H1 (cell line): Measurements from ENCODE around the gene GPN2. TPM values are rescaled to one million over a fixed set of nuclear protein-coding genes. Genes with fewer than 3 reads are reported as not detected.

Experiments
- CTCF ChIA-PET: fragments of 300-600 bp; sonication (Branson Sonifier 250); formaldehyde crosslinking; loops from one replicate; lab custom pipeline; 2021; ENCODE audit not compliant: partially characterized antibody; lab: Charles Lee
- POLR2A ChIA-PET: fragments of 300-600 bp; sonication (Branson Sonifier 250); formaldehyde crosslinking; loops from one replicate; lab custom pipeline; 2021; ENCODE audit warnings: inconsistent platforms; ENCODE audit not compliant: partially characterized antibody; lab: Charles Lee
- DNase-seq, 2 experiments: peaks; one replicate each; pipeline versions ENCODE4 v3.0.0 to v3.0.0-alpha.2; 2010 to 2022; ENCODE audit warnings: low spot score in 2 of 2, low read depth in 1 of 2, mixed read lengths in 1 of 2
- FAIRE-seq: peaks from 2 replicates; lab custom pipeline; 2011; peaks lifted over from hg19 to GRCh38; lab: Jason Lieb, UNC
- H2AFZ ChIP-seq: 2 replicates; pipeline ENCODE4 v1.8.1; 2012; ENCODE audit warnings: low read length, inconsistent platforms
- H2AK5ac ChIP-seq: 2 replicates; pipeline ENCODE4 v1.6.1; 2013; ENCODE audit warnings: low read depth, low read length
- H2BK120ac ChIP-seq: replicated peaks from 2 replicates; pipeline ENCODE3; 2013; ENCODE audit warnings: low read depth, low read length, inconsistent platforms
- H2BK12ac ChIP-seq: 2 replicates; pipeline ENCODE4 v1.6.1; 2013; ENCODE audit warnings: low read depth, low read length
- H2BK15ac ChIP-seq: 2 replicates; pipeline ENCODE4 v1.6.1; 2013; ENCODE audit warnings: low read length
- H2BK20ac ChIP-seq: 2 replicates; pipeline ENCODE4 v1.6.1; 2013; ENCODE audit warnings: low read length
- H2BK5ac ChIP-seq: 2 replicates; pipeline ENCODE4 v1.6.1; 2013; ENCODE audit warnings: low read depth, low read length
- H3K14ac ChIP-seq: 2 replicates; pipeline ENCODE4 v1.6.1; 2013; ENCODE audit warnings: inconsistent platforms; ENCODE audit not compliant: insufficient read length
- H3K18ac ChIP-seq: 2 replicates; pipeline ENCODE4 v1.6.1; 2013; ENCODE audit warnings: low read length; ENCODE audit errors: extremely low read depth
- H3K23ac ChIP-seq: 2 replicates; pipeline ENCODE4 v1.6.1; 2013; ENCODE audit warnings: inconsistent platforms; ENCODE audit not compliant: insufficient read length
- H3K23me2 ChIP-seq: 2 replicates; pipeline ENCODE4 v1.6.1; 2013; ENCODE audit warnings: low read depth, low read length
- H3K27ac ChIP-seq: 2 replicates; pipeline ENCODE4 v1.6.1; 2011; ENCODE audit warnings: low read depth, low read length, inconsistent platforms
- H3K27me3 ChIP-seq, 4 experiments: replicated peaks in 1 of 4; 1 replicate in 1 of 4; 2 replicates in 3 of 4; pipeline versions ENCODE4 v1.6.1 to v1.8.1; 2011 to 2013; ENCODE audit warnings: low read length in 3 of 4, mild to moderate bottlenecking in 3 of 4, inconsistent platforms in 2 of 4, mixed read lengths in 2 of 4, moderate library complexity in 1 of 4; ENCODE audit not compliant: control insufficient read depth in 3 of 4, insufficient read depth in 3 of 4; ENCODE audit errors: extremely low read depth in 1 of 4
- H3K36me3 ChIP-seq, 4 experiments: 2 replicates each; pipeline versions ENCODE4 v1.6.1 to v1.8.1; 2011 to 2013; ENCODE audit warnings: mild to moderate bottlenecking in 4 of 4, low read length in 3 of 4, moderate library complexity in 2 of 4, control low read depth in 1 of 4, inconsistent platforms in 1 of 4; ENCODE audit not compliant: insufficient read depth in 4 of 4, control insufficient read depth in 2 of 4
- H3K4ac ChIP-seq: replicated peaks from 2 replicates; pipeline ENCODE3; 2013; ENCODE audit warnings: low read length, low read depth, mixed read lengths, inconsistent platforms; ENCODE audit not compliant: insufficient read length
- H3K4me1 ChIP-seq, 4 experiments: replicated peaks in 1 of 4; 1 replicate in 1 of 4; 2 replicates in 3 of 4; pipeline versions ENCODE4 v1.6.1 to v1.8.1; 2011 to 2013; ENCODE audit warnings: low read length in 3 of 4, inconsistent platforms in 2 of 4, mixed read lengths in 1 of 4; ENCODE audit not compliant: insufficient read depth in 4 of 4, control insufficient read depth in 3 of 4
- H3K4me2 ChIP-seq, 2 experiments: 2 replicates each; pipeline versions ENCODE4 v1.6.1 to v1.8.1; 2011 to 2013; ENCODE audit warnings: low read depth in 2 of 2, low read length in 2 of 2, control low read depth in 1 of 2, inconsistent platforms in 1 of 2, mild to moderate bottlenecking in 1 of 2; ENCODE audit not compliant: insufficient read depth in 1 of 2
- H3K4me3 ChIP-seq, 4 experiments: fragments of 200-600, 300-600 bp in 1 of 4; sonication (generic), shearing (Covaris generic), sonication (Bioruptor Twin) in 1 of 4; 2 replicates each; pipeline versions ENCODE4 v1.5.1 to v1.8.1; 2011 to 2016; ENCODE audit warnings: low read length in 4 of 4, low read depth in 3 of 4, control low read depth in 2 of 4, inconsistent platforms in 2 of 4, mild to moderate bottlenecking in 2 of 4, mixed read lengths in 1 of 4, moderate library complexity in 1 of 4; ENCODE audit not compliant: insufficient read depth in 2 of 4; ENCODE audit errors: extremely low read depth in 1 of 4
- H3K56ac ChIP-seq: replicated peaks from 2 replicates; pipeline ENCODE3; 2013; ENCODE audit warnings: low read depth, mild to moderate bottlenecking, mixed read lengths, low read length, inconsistent platforms; ENCODE audit not compliant: insufficient read length
- H3K79me1 ChIP-seq: 2 replicates; pipeline ENCODE4 v1.6.1; 2013; ENCODE audit warnings: low read depth, low read length, control low read depth
- H3K79me2 ChIP-seq, 2 experiments: 2 replicates each; pipeline versions ENCODE4 v1.6.1 to v1.8.1; 2012 to 2013; ENCODE audit warnings: low read length in 2 of 2, mild to moderate bottlenecking in 2 of 2, inconsistent platforms in 1 of 2; ENCODE audit not compliant: insufficient read depth in 2 of 2, control insufficient read depth in 1 of 2
- H3K9ac ChIP-seq, 4 experiments: replicated peaks in 1 of 4; 1 replicate in 1 of 4; 2 replicates in 3 of 4; pipeline versions ENCODE4 v1.6.1 to v1.8.1; 2011 to 2013; ENCODE audit warnings: low read depth in 3 of 4, low read length in 3 of 4, control low read depth in 2 of 4, mild to moderate bottlenecking in 2 of 4, moderate library complexity in 2 of 4, inconsistent platforms in 1 of 4; ENCODE audit errors: extremely low read depth in 1 of 4
- H3K9me3 ChIP-seq, 2 experiments: 2 replicates each; pipeline versions ENCODE4 v1.6.1 to v1.8.1; 2012 to 2013; ENCODE audit warnings: mild to moderate bottlenecking in 2 of 2, moderate library complexity in 2 of 2, control low read depth in 1 of 2, inconsistent platforms in 1 of 2, low read depth in 1 of 2, low read length in 1 of 2, mixed read lengths in 1 of 2; ENCODE audit not compliant: insufficient read depth in 2 of 2
- H4K20me1 ChIP-seq, 2 experiments: replicated peaks in 1 of 2; 2 replicates each; pipeline versions ENCODE3 to v1.8.1; 2011 to 2013; ENCODE audit warnings: inconsistent platforms in 2 of 2, low read length in 2 of 2, mild to moderate bottlenecking in 1 of 2; ENCODE audit not compliant: insufficient read depth in 2 of 2, control insufficient read depth in 1 of 2
- H4K5ac ChIP-seq: 2 replicates; pipeline ENCODE4 v1.6.1; 2013; ENCODE audit warnings: low read length, low read depth, mixed read lengths, inconsistent platforms; ENCODE audit not compliant: insufficient read length
- H4K8ac ChIP-seq: 2 replicates; pipeline ENCODE4 v1.8.0; 2013; ENCODE audit warnings: mild to moderate bottlenecking, moderate library complexity, low read length, inconsistent platforms; ENCODE audit not compliant: insufficient read depth; ENCODE audit errors: extremely low read depth
- H4K91ac ChIP-seq: replicated peaks from 2 replicates; pipeline ENCODE3; 2013; ENCODE audit warnings: low read length, mixed read lengths, inconsistent platforms; ENCODE audit not compliant: insufficient read length
- ATF3 ChIP-seq: IDR thresholded peaks from 2 replicates; pipeline ENCODE4 v1.6.1; 2011; ENCODE audit warnings: low read depth, mild to moderate bottlenecking, low read length; ENCODE audit not compliant: insufficient read depth
- CTCF ChIP-seq, 3 experiments: IDR thresholded peaks; 1 replicate in 2 of 3; 2 replicates in 1 of 3; pipeline versions ENCODE4 v1.5.1 to v1.6.1; 2011; ENCODE audit warnings: low read length in 3 of 3, mild to moderate bottlenecking in 3 of 3, inconsistent platforms in 2 of 3, low read depth in 1 of 3, moderate library complexity in 1 of 3; ENCODE audit not compliant: insufficient read depth in 1 of 3; ENCODE audit errors: control extremely low read depth in 1 of 3
- EP300 ChIP-seq, 2 experiments: IDR thresholded peaks; 1 replicate in 1 of 2; 2 replicates in 1 of 2; pipeline ENCODE4 v1.6.1; 2011 to 2012; ENCODE audit warnings: low read depth in 2 of 2, low read length in 2 of 2, mild to moderate bottlenecking in 2 of 2, borderline replicate concordance in 1 of 2, inconsistent platforms in 1 of 2, moderate library complexity in 1 of 2
- RBBP5 ChIP-seq: IDR thresholded peaks from 2 replicates; pipeline ENCODE4 v1.7.1; 2012; ENCODE audit warnings: low read depth, mild to moderate bottlenecking, inconsistent platforms, low read length, moderate library complexity, borderline replicate concordance
- SAP30 ChIP-seq: fragments of 300-600 bp; sonication (generic); IDR thresholded peaks from 2 replicates; pipeline ENCODE4 v1.7.1; 2012; ENCODE audit warnings: low read length, moderate library complexity, mild to moderate bottlenecking, inconsistent platforms; ENCODE audit not compliant: insufficient read depth, insufficient replicate concordance
- TEAD4 ChIP-seq: IDR thresholded peaks from 2 replicates; pipeline ENCODE4 v1.6.1; 2012; ENCODE audit warnings: low read depth, low read length, inconsistent platforms, mixed read lengths
- USF2 ChIP-seq: IDR thresholded peaks from 2 replicates; pipeline ENCODE4 v1.6.1; 2011; ENCODE audit warnings: low read length, improper control_type of control experiment
- ZNF274 ChIP-seq: IDR thresholded peaks from 2 replicates; pipeline ENCODE4 v1.7.0; 2012; ENCODE audit warnings: low read length, borderline replicate concordance; ENCODE audit errors: extremely low read depth
- WGBS, 2 experiments: shearing (Covaris generic) in 1 of 2; methylation state at CpG; one replicate each; pipeline versions ENCODE4 v1.1.6 to v1.1.7; 2013 to 2015; ENCODE audit warnings: low lambda C conversion rate in 2 of 2, mixed read lengths in 2 of 2, inconsistent platforms in 1 of 2, low coverage in 1 of 2, missing lambda C conversion rate in 1 of 2; ENCODE audit not compliant: insufficient replicate concordance in 2 of 2, insufficient coverage in 1 of 2, insufficient read length in 1 of 2; ENCODE audit errors: extremely low coverage in 1 of 2, missing lambda C conversion rate in 1 of 2; 5-methylcytosine and 5-hydroxymethylcytosine counted together
- polyA plus RNA-seq, 7 experiments: library from polyadenylated mRNA; depleted of rRNA in 3 of 7; stranded (reverse) in 5 of 7; unstranded in 2 of 7; fragments of >200 nt in 5 of 7; fragments of 200-250 nt in 2 of 7; gene quantifications; 1 replicate in 5 of 7; 2 replicates in 1 of 7; 4 replicates in 1 of 7; pipeline versions ENCODE4 v1.2.1 to v1.2.3, GENCODE V29; 2011 to 2013; ENCODE audit warnings: missing spikeins in 2 of 7, mixed read lengths in 2 of 7
- total RNA-seq: library from RNA; stranded (reverse); fragmentation: NEBNext Ultra II Directional; extraction: Animal tissue kit (Norgen Biotek cat#: 25700); gene quantifications from 2 replicates; pipeline ENCODE4 v1.2.1, GENCODE V29; 2021

The GPN2 gene
- total and polyA plus RNA-seq, 2 of the 8 experiments (the other 6 are each of a cell fraction or from before 2014, with no cell fraction given) = 27.3 to 36.8 TPM

- Histone ChIP-seq H2BK15ac (no peak overlapping the region), H3K14ac (no peak overlapping the region), H3K18ac (no peak overlapping the region), H3K56ac (no peak overlapping the region), H2BK20ac (no peak overlapping the region), H3K79me2 (peaks cover 0 to 24% of the 10 kb centered on the region in 2 experiments; a peak in 2 of 4 replicates), H3K36me3 (peaks cover 18 to 60% (median 36%) of the 10 kb centered on the region in 4 experiments), H3K27ac (no peak overlapping the region), H2BK120ac (no peak overlapping the region), H3K27me3 (no peaks in the 10 kb centered on the region), H3K9ac (no peak overlapping the region), H3K4ac (no peak overlapping the region), H2BK12ac (no peak overlapping the region), H3K9me3 (no peaks in the 10 kb centered on the region), H3K4me2 (no peak overlapping the region), H3K23me2 (no peaks in the 10 kb centered on the region), H3K79me1 (peaks cover 8% of the 10 kb centered on the region; the same call in 1 of the 2 replicates), H2AFZ (no peak overlapping the region), H4K20me1 (peaks cover 8 to 19% of the 10 kb centered on the region in 2 experiments), H3K23ac (no peak overlapping the region), H4K91ac (no peak overlapping the region), H2BK5ac (no peak overlapping the region), H3K4me3 (no peak overlapping the region), H4K5ac (no peak overlapping the region), H2AK5ac (no peak overlapping the region), H3K4me1 (peaks cover 0 to 3% (median 0%) of the 10 kb centered on the region in 4 experiments; a peak in 1 of 7 replicates), H4K8ac (no peak overlapping the region)
- FAIRE-seq = no peak
- WGBS, 2 experiments = 93% methylated on average over 2 of the region's 2 CpGs; no CpG with 5 or more reads in 1 of the 2 experiments
- ChIA-PET CTCF (interaction anchor here (0.9 to 1.1 kb wide), 4 partner anchors 12 to 48 kb away, joined by 3 to 4 read pairs (median 3); no protein-coding TSS in a partner anchor), POLR2A (interaction anchor here (1.8 to 2.8 kb wide), 2 partner anchors 9 to 11 kb away, joined by 6 to 26 read pairs; no protein-coding TSS in a partner anchor)
- DNase-seq = no peak
- TF ChIP-seq ZNF274 (no peak), EP300 (IDR thresholded peaks at IDR 0.05; ENCODE audit: borderline replicate concordance in 1 of 2, low read depth in 2 of 2, low read length in 2 of 2) (no peak), USF2 (no peak), CTCF (IDR thresholded peaks at IDR 0.05; ENCODE audit: control extremely low read depth in 1 of 3, insufficient read depth in 1 of 3, low read depth in 1 of 3, low read length in 3 of 3) (no peak), ATF3 (no peak), RBBP5 (no peak), SAP30 (no peak), TEAD4 (no peak)
Measured at GRCh38 chr1:26938659-26939025, 48.6 kb upstream of the GPN2 start.
